NB4 (cell line): Measurements from ENCODE around the gene TCF4.

Experiments
- CTCF ChIP-seq: IDR thresholded peaks from one replicate; pipeline ENCODE4 v1.5.1; 2012; ENCODE audit warnings: low read depth, low read length
- MAX ChIP-seq: IDR thresholded peaks from 2 replicates; pipeline ENCODE4 v1.6.1; 2011; ENCODE audit warnings: low read depth, low read length
- MYC ChIP-seq: IDR thresholded peaks from 2 replicates; pipeline ENCODE4 v1.6.1; 2011; ENCODE audit warnings: low read depth, low read length
- POLR2A ChIP-seq: IDR thresholded peaks from 2 replicates; pipeline ENCODE4 v1.6.1; 2011; ENCODE audit warnings: mild to moderate bottlenecking; ENCODE audit not compliant: insufficient read length; ENCODE audit errors: extremely low read depth

GRCh38 chr18:55402731-55403405 lies 185.1 kb downstream of the TCF4 start:
- TF ChIP-seq CTCF: no peak
- no peak for TF ChIP-seq POLR2A
- TF ChIP-seq MAX: no peak
- TF ChIP-seq MYC: no peak
